ENCODE data around the gene GCNT2.

GCNT2 gene

DNA sequence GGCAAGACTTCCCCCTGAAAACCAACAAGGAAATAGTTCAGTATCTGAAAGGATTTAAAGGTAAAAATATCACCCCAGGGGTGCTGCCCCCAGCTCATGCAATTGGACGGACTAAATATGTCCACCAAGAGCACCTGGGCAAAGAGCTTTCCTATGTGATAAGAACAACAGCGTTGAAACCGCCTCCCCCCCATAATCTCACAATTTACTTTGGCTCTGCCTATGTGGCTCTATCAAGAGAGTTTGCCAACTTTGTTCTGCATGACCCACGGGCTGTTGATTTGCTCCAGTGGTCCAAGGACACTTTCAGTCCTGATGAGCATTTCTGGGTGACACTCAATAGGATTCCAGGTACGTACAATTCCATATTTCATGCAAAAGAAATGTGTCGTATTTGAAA, 35.8 kb downstream of the GCNT2 start:
- TF ChIP-seq RAD21 (IDR thresholded peaks at IDR 0.05; ENCODE audit: low read depth) (no peak), CREB1 (IDR thresholded peaks at IDR 0.05; ENCODE audit: low read depth) (no peak), ZBTB7A (IDR thresholded peaks at IDR 0.05; ENCODE audit: low read depth) (no peak), TEAD4 (IDR thresholded peaks at IDR 0.05) (no peak), EP300 (IDR thresholded peaks at IDR 0.05; ENCODE audit: borderline replicate concordance) (no peak), CEBPB (IDR thresholded peaks at IDR 0.05) (no peak), EGR1 (IDR thresholded peaks at IDR 0.05) (no peak), TCF12 (IDR thresholded peaks at IDR 0.05; ENCODE audit: low read depth) (no peak)
- TF ChIP-seq, protein P1, sequence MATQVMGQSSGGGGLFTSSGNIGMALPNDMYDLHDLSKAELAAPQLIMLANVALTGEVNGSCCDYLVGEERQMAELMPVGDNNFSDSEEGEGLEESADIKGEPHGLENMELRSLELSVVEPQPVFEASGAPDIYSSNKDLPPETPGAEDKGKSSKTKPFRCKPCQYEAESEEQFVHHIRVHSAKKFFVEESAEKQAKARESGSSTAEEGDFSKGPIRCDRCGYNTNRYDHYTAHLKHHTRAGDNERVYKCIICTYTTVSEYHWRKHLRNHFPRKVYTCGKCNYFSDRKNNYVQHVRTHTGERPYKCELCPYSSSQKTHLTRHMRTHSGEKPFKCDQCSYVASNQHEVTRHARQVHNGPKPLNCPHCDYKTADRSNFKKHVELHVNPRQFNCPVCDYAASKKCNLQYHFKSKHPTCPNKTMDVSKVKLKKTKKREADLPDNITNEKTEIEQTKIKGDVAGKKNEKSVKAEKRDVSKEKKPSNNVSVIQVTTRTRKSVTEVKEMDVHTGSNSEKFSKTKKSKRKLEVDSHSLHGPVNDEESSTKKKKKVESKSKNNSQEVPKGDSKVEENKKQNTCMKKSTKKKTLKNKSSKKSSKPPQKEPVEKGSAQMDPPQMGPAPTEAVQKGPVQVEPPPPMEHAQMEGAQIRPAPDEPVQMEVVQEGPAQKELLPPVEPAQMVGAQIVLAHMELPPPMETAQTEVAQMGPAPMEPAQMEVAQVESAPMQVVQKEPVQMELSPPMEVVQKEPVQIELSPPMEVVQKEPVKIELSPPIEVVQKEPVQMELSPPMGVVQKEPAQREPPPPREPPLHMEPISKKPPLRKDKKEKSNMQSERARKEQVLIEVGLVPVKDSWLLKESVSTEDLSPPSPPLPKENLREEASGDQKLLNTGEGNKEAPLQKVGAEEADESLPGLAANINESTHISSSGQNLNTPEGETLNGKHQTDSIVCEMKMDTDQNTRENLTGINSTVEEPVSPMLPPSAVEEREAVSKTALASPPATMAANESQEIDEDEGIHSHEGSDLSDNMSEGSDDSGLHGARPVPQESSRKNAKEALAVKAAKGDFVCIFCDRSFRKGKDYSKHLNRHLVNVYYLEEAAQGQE (IDR thresholded peaks at IDR 0.05; ENCODE audit: low read depth), result no peak
- TF ChIP-seq, protein P2, sequence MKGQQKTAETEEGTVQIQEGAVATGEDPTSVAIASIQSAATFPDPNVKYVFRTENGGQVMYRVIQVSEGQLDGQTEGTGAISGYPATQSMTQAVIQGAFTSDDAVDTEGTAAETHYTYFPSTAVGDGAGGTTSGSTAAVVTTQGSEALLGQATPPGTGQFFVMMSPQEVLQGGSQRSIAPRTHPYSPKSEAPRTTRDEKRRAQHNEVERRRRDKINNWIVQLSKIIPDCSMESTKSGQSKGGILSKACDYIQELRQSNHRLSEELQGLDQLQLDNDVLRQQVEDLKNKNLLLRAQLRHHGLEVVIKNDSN (IDR thresholded peaks at IDR 0.05), result no peak

DNA sequence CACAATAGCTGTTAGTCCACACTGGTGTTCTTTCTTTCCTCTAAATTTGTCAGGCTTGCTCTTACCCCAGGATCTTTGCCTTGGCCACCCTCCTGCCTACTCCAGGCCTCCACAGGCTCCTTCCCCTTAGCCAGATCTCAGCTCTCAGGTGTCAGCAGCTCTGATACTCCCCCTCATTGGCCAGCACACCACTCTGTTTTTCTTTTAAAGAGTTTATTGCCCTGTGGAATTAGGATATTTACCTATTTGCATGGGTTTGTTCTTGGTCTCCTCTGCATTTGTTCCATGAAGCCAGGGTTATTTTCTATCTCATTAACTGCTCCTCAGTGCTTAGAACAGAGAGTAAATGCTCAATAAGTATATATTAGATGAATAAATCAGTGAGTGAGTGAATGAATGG, 36.8 kb downstream of the GCNT2 start:
- no peak for TF ChIP-seq EP300 (IDR thresholded peaks at IDR 0.05; ENCODE audit: borderline replicate concordance)
- TF ChIP-seq TCF12 (IDR thresholded peaks at IDR 0.05; ENCODE audit: low read depth), result no peak
- TF ChIP-seq, protein P1 (IDR thresholded peaks at IDR 0.05; ENCODE audit: low read depth), result no peak
- TF ChIP-seq ZBTB7A (IDR thresholded peaks at IDR 0.05; ENCODE audit: low read depth), result no peak
- TF ChIP-seq EGR1 (IDR thresholded peaks at IDR 0.05), result no peak
- no peak for TF ChIP-seq RAD21 (IDR thresholded peaks at IDR 0.05; ENCODE audit: low read depth)
- TF ChIP-seq, protein P3, sequence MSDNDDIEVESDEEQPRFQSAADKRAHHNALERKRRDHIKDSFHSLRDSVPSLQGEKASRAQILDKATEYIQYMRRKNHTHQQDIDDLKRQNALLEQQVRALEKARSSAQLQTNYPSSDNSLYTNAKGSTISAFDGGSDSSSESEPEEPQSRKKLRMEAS (IDR thresholded peaks at IDR 0.05), result no peak
- TF ChIP-seq CREB1 (IDR thresholded peaks at IDR 0.05; ENCODE audit: low read depth), result no peak
- TF ChIP-seq, protein P2 (IDR thresholded peaks at IDR 0.05), result no peak
- TF ChIP-seq FOXM1 (IDR thresholded peaks at IDR 0.05; ENCODE audit: borderline replicate concordance, low read depth), result no peak
- TF ChIP-seq YY1 (IDR thresholded peaks at IDR 0.05; ENCODE audit: low read depth), result no peak
- TF ChIP-seq TEAD4 (IDR thresholded peaks at IDR 0.05), result no peak
- no peak for TF ChIP-seq CEBPB (IDR thresholded peaks at IDR 0.05)
- no peak for TF ChIP-seq NFIC (IDR thresholded peaks at IDR 0.05)

DNA sequence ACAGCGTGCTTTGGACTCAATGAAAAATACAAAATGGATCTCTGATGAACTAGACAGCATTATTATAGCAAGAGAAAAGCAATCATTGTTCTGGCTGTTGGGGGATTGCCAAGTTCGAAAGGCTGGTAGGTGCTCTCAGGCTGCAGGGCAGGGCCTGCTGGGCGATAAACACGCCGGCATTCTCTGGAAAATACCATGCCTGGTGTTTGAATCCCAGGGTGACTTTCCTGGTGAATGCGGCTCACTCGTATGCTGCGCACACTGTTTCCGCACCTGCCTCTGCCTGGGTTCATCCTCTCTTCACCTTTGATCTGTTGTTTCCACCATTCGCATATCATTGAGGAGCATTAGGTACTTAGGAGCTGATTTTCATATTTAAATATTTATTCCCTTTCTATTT, 37.4 kb downstream of the GCNT2 start:
- TF ChIP-seq CREB1 (IDR thresholded peaks at IDR 0.05; ENCODE audit: low read depth) (no peak), NFIC (IDR thresholded peaks at IDR 0.05) (no peak)

DNA sequence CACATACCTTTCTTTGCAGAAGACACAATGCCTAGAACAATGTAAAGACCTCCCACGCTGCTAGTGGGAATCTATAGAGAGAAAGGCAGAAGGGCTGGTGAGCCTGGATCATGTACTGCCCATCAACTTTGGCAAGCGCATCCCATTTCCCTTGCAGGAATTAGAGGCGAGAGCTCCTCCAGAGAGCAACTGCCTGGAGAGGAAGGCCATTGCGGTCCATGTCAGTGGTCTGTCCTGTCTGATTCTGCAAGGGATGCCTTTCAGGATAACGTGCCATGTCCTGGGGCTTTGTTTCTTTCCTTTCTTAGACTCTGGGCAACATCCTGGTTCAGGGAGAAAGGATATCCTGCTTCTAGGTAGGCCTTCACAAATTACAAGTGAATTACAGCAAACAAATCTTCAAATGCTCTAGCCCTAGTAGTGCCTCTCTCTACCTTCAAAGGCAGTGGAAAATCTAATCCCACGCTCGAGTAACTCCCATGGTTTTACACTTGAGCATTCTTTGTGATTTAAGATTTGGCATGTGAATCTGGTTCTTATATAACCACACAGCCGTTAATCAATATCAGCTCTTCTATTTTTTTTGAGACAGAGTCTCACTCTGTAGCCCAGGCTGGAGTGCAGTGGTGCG, 38.5 kb downstream of the GCNT2 start:
- TF ChIP-seq RAD21 (IDR thresholded peaks at IDR 0.05; ENCODE audit: low read depth) (no peak), EP300 (IDR thresholded peaks at IDR 0.05; ENCODE audit: borderline replicate concordance) (peak; percentile 18; the same call in 1 of the 2 replicates), EGR1 (IDR thresholded peaks at IDR 0.05) (no peak), NFIC (IDR thresholded peaks at IDR 0.05) (peak; percentile 34; the same call in 1 of the 2 replicates)

DNA sequence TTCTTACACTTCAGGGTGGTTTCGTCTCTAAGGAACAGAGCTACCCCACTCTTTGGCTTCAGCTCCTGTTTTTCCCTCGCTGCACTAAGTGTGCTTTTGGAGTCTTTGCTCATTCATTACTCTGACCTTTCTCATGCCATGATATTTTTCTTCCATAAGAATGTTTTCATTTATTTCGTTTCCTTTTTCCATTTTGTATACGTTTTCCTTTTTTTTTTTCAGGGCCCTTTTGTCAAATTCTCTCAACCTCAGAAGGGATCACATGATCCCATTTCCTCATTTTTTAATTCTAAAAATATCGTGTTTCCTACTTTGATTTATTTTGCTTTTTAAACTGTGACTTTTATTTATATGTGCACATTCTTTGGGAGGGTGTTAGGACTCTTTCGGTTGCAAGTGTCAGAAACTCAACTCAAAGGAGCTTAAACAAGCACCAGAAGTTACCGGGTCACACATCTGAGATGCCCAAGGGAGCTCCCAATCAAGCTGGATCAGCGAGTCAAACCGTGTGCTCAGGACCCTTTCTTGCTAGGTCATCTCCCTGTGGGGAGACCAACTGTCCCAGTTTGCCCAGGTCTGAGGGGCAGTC, 40.6 kb downstream of the GCNT2 start:
- no peak for TF ChIP-seq TCF12 (IDR thresholded peaks at IDR 0.05; ENCODE audit: low read depth)
- no peak for TF ChIP-seq RAD21 (IDR thresholded peaks at IDR 0.05; ENCODE audit: low read depth)
- TF ChIP-seq FOXM1 (IDR thresholded peaks at IDR 0.05; ENCODE audit: borderline replicate concordance, low read depth), result no peak
- no peak for TF ChIP-seq EGR1 (IDR thresholded peaks at IDR 0.05)
- TF ChIP-seq CEBPB (IDR thresholded peaks at IDR 0.05), result no peak
- no peak for TF ChIP-seq TEAD4 (IDR thresholded peaks at IDR 0.05)
- TF ChIP-seq, protein P1 (IDR thresholded peaks at IDR 0.05; ENCODE audit: low read depth), result no peak
- no peak for TF ChIP-seq YY1 (IDR thresholded peaks at IDR 0.05; ENCODE audit: low read depth)
- TF ChIP-seq, protein P3 (IDR thresholded peaks at IDR 0.05), result no peak
- TF ChIP-seq, protein P2 (IDR thresholded peaks at IDR 0.05), result no peak
